ENCODE measurements around the gene ITIH2.
"Not testable (repeated sequence)": the region's sequence is repeated elsewhere in the genome, so short reads cannot be mapped to it uniquely, and the experiment has no call there.

Gene ITIH2

GRCh38 chr10:7666253-7667023, 36.7 kb upstream of the ITIH2 start, which contains the start of gene ITIH5:
Gene ITIH5 (minus strand): TSS chr10:7666966. CDS start chr10:7666892, 74 bp downstream.
- TF ChIP-seq, protein P1, sequence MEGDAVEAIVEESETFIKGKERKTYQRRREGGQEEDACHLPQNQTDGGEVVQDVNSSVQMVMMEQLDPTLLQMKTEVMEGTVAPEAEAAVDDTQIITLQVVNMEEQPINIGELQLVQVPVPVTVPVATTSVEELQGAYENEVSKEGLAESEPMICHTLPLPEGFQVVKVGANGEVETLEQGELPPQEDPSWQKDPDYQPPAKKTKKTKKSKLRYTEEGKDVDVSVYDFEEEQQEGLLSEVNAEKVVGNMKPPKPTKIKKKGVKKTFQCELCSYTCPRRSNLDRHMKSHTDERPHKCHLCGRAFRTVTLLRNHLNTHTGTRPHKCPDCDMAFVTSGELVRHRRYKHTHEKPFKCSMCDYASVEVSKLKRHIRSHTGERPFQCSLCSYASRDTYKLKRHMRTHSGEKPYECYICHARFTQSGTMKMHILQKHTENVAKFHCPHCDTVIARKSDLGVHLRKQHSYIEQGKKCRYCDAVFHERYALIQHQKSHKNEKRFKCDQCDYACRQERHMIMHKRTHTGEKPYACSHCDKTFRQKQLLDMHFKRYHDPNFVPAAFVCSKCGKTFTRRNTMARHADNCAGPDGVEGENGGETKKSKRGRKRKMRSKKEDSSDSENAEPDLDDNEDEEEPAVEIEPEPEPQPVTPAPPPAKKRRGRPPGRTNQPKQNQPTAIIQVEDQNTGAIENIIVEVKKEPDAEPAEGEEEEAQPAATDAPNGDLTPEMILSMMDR (IDR thresholded peaks at IDR 0.05; ENCODE audit: insufficient read depth, low read depth, low read length, missing control alignments), result no peak
- DNase-seq (ENCODE audit: low read depth), result no peak
- no peak within 1 kb of the TSS for H3K4me3 ChIP-seq (ENCODE audit: low read depth, low read length)

GRCh38 chr10:7667262-7668141, 35.6 kb upstream of the ITIH2 start:
- TF ChIP-seq, protein P1 (IDR thresholded peaks at IDR 0.05; ENCODE audit: insufficient read depth, low read depth, low read length, missing control alignments), result no peak
- DNase-seq (ENCODE audit: low read depth), result no peak
- H3K4me3 ChIP-seq (ENCODE audit: low read depth, low read length), result no peak overlapping the region

- no peak overlapping the region for H3K4me3 ChIP-seq (ENCODE audit: low read depth, low read length)
- TF ChIP-seq, protein P1 (IDR thresholded peaks at IDR 0.05; ENCODE audit: insufficient read depth, low read depth, low read length, missing control alignments), result no peak
Observed at GRCh38 chr10:7670157-7670556, 33.0 kb upstream of the ITIH2 start.

DNA sequence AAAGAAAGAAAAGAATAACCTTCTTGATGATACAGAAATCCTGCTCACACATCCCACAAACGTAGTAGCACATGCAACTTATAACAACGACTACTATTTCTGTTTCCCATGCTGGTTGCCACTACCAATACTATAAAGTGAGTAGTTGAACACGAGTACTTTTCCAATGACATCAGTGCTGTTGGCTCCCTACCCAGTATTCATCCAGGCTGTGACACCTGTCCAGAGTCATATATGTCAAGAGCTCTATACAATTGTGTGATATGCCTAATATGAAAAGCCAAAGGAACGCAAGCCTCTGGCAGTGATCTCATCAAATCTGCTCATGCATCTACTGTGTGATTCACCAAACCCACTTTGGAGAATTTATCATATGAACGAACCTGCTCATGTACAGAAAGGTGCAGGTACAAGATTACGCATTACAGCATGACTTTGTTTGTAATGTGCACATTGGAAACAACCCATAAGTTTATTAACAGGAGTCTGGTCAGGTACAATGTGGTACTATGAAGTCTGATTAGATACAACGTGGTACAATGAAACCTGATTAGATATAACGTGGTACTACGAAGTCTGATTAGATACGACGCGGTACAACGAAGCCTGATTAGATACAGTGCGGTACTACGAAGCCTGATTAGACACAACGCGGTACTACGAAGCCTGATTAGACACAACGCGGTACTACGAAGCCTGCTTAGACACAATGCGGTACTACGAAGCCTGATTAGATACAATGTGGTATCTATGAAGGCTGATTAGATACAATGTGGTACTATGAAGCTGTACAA, 30.6 kb upstream of the ITIH2 start:
- no peak for DNase-seq (ENCODE audit: low read depth)
- TF ChIP-seq, protein P1 (IDR thresholded peaks at IDR 0.05; ENCODE audit: insufficient read depth, low read depth, low read length, missing control alignments), result no peak
- H3K4me3 ChIP-seq (ENCODE audit: low read depth, low read length), result no peak overlapping the region

More at GRCh38 chr10:7670157-7670556, 33.0 kb upstream of the ITIH2 start:
- DNase-seq (ENCODE audit: low read depth), result no peak

DNA sequence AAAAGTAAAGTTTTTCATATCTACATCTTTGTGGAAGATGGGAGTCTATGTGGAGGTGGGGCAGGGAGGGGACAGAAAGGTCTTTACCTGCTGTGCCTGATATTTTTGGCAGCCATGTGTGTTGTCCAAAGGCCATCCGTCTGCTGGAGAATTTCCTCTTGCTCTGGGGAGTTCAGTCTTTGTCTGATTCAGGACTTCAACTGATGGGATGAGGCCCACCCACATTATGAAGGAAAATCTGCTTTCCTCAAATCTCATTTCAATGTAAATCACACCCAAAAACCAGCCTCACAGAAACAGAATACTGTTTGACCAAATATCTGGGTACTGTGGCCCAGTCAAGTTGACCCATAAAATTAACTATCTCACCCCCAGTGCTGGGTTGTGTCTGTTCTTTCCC, 23.9 kb upstream of the ITIH2 start:
- DNase-seq (ENCODE audit: low read depth), result no peak
- H3K4me3 ChIP-seq (ENCODE audit: low read depth, low read length), result no peak overlapping the region
- TF ChIP-seq, protein P1 (IDR thresholded peaks at IDR 0.05; ENCODE audit: insufficient read depth, low read depth, low read length, missing control alignments), result no peak

DNA sequence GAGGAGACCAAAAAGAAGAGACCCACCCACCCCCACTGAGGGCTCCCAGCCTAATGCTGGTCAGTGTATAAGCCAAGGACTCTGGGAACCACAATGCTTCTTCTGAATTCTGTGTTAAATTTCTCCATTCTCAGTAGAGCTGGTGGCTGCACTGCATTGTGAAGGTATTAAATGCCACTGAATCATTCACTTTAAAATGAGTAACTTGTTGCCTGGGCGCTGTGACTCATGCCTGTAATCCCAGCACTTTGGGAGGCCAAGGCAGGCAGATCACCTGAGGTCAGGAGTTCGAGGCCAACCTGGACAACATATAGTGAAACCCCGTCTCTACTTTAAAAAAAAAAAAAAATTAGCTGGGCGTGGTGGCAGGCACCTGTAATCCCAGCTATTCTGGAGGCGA, 23.0 kb upstream of the ITIH2 start:
- DNase-seq (ENCODE audit: low read depth); H3K4me3 ChIP-seq (ENCODE audit: low read depth, low read length): not testable (repeated sequence)
